ENCODE data around the gene ANKRD11. TPM values are rescaled to one million over a fixed set of nuclear protein-coding genes. Genes with fewer than 3 reads are reported as not detected.

Gene ANKRD11
- total and polyA plus RNA-seq, 9 donors = 52.1 to 188 (median 109) TPM

- TF ChIP-seq CTCF (IDR thresholded peaks at IDR 0.05) = no peak
- TF ChIP-seq EP300 (IDR thresholded peaks at IDR 0.05) = no peak
- no peak for TF ChIP-seq POLR2A (IDR thresholded peaks at IDR 0.05)
- Histone ChIP-seq H3K27me3 (no peaks in the 10 kb centered on the region), H3K9me3 (no peaks in the 10 kb centered on the region), H3K27ac (peak overlapping the region in 1 of 2 donors; percentile 69), H3K4me1 (ENCODE audit: insufficient read depth) (peaks cover 40% of the 10 kb centered on the region), H3K36me3 (no peaks in the 10 kb centered on the region), H3K4me3 (no peak overlapping the region)
- 86 to 89% (median 87%) methylated on average over 7 of the region's 7 CpGs for WGBS, 3 donors
- intact Hi-C loops (cut with DNase I) = no loop called here
- DNase-seq = peak in 2 of 5 donors; percentile 28 to 37
Observed at GRCh38 chr16:89326721-89327120, 163.6 kb downstream of the ANKRD11 start.

- Histone ChIP-seq H3K9me3 (no peaks in the 10 kb centered on the region), H3K27me3 (no peaks in the 10 kb centered on the region), H3K4me1 (ENCODE audit: insufficient read depth) (peaks cover 42% of the 10 kb centered on the region), H3K36me3 (no peaks in the 10 kb centered on the region), H3K4me3 (no peak overlapping the region), H3K27ac (peak overlapping the region; percentile 46 to 69)
- DNase-seq = peak in 4 of 5 donors; percentile 59 to 66 (median 61)
- no peak for TF ChIP-seq CTCF (IDR thresholded peaks at IDR 0.05)
- TF ChIP-seq POLR2A (IDR thresholded peaks at IDR 0.05) = no peak
- no peak for TF ChIP-seq EP300 (IDR thresholded peaks at IDR 0.05)
- 6 to 21% (median 10%) methylated on average over 18 of the region's 18 CpGs for WGBS, 3 donors
- intact Hi-C loops (cut with DNase I) = no loop called here
Observed at GRCh38 chr16:89325861-89326471, 164.4 kb downstream of the ANKRD11 start.

- WGBS, 3 donors = 89 to 91% (median 91%) methylated on average over 32 of the region's 32 CpGs
Observed at GRCh38 chr16:89324056-89325010, 166.0 kb downstream of the ANKRD11 start.

More at GRCh38 chr16:89324056-89325010, 166.0 kb downstream of the ANKRD11 start:
- TF ChIP-seq POLR2A (IDR thresholded peaks at IDR 0.05) = no peak
- no peak for TF ChIP-seq EP300 (IDR thresholded peaks at IDR 0.05)
- no peak for TF ChIP-seq CTCF (IDR thresholded peaks at IDR 0.05)
- Histone ChIP-seq H3K9me3 (no peaks in the 10 kb centered on the region), H3K36me3 (no peaks in the 10 kb centered on the region), H3K27ac (peak overlapping the region in 1 of 2 donors; percentile 41), H3K4me1 (ENCODE audit: insufficient read depth) (peaks cover 53% of the 10 kb centered on the region), H3K27me3 (no peaks in the 10 kb centered on the region), H3K4me3 (no peak overlapping the region)
- intact Hi-C loops (cut with DNase I) = no loop called here
- DNase-seq = peak in 2 of 5 donors; percentile 29 to 36
